Keratinocyte (primary cell): Measurements from ENCODE around the gene CAP2. TPM values are rescaled to one million over a fixed set of nuclear protein-coding genes. Genes with fewer than 3 reads are reported as not detected.

Source experiments
- DNase-seq: peaks from one replicate; pipeline ENCODE4 v3.0.0-alpha.2; 2011; ENCODE audit warnings: low read depth, missing footprints, low spot score
- FAIRE-seq: peaks from 2 replicates; lab custom pipeline; 2011; peaks lifted over from hg19 to GRCh38; lab: Jason Lieb, UNC
- H2AFZ ChIP-seq: 2 replicates; pipeline ENCODE4 v1.6.0; 2012; ENCODE audit warnings: low read length, control low read depth, inconsistent platforms; ENCODE audit not compliant: control insufficient read depth
- H3K27ac ChIP-seq: 2 replicates; pipeline ENCODE4 v1.5.1; 2011; ENCODE audit warnings: low read length; ENCODE audit not compliant: control insufficient read depth, insufficient read depth
- H3K27me3 ChIP-seq: 3 replicates; pipeline ENCODE4 v1.6.0; 2011; ENCODE audit warnings: low read length; ENCODE audit not compliant: control insufficient read depth, insufficient read depth; ENCODE audit errors: extremely low read depth
- H3K36me3 ChIP-seq, 2 experiments: 2 replicates in 1 of 2; 3 replicates in 1 of 2; pipeline ENCODE4 v1.5.1; 2011; ENCODE audit warnings: low read length in 2 of 2, mild to moderate bottlenecking in 1 of 2; ENCODE audit not compliant: control insufficient read depth in 2 of 2, insufficient read depth in 2 of 2; ENCODE audit errors: extremely low read depth in 1 of 2
- H3K4me1 ChIP-seq: 3 replicates; pipeline ENCODE4 v1.5.1; 2011; ENCODE audit warnings: low read length; ENCODE audit not compliant: control insufficient read depth, insufficient read depth; ENCODE audit errors: extremely low read depth
- H3K4me2 ChIP-seq: 3 replicates; pipeline ENCODE4 v1.6.0; 2011; ENCODE audit warnings: low read depth, low read length; ENCODE audit not compliant: control insufficient read depth, insufficient read depth; ENCODE audit errors: extremely low read depth
- H3K4me3 ChIP-seq, 3 experiments: fragments of 200-600 bp in 1 of 3; sonication (generic) in 1 of 3; 2 replicates in 2 of 3; 3 replicates in 1 of 3; pipeline ENCODE4 v1.5.1; 2011 to 2016; ENCODE audit warnings: low read length in 3 of 3, mild to moderate bottlenecking in 3 of 3, control low read depth in 2 of 3, inconsistent platforms in 1 of 3, low read depth in 1 of 3, mixed read lengths in 1 of 3, mixed run types in 1 of 3, moderate library complexity in 1 of 3; ENCODE audit not compliant: control insufficient read depth in 2 of 3, insufficient read depth in 2 of 3; ENCODE audit errors: extremely low read depth in 1 of 3
- H3K79me2 ChIP-seq: 2 replicates; pipeline ENCODE4 v1.6.0; 2012; ENCODE audit warnings: low read length; ENCODE audit not compliant: control insufficient read depth, insufficient read depth
- H3K9ac ChIP-seq: 3 replicates; pipeline ENCODE4 v1.6.0; 2011; ENCODE audit warnings: low read length; ENCODE audit not compliant: control insufficient read depth, insufficient read depth; ENCODE audit errors: extremely low read depth
- H3K9me1 ChIP-seq: 3 replicates; pipeline ENCODE4 v1.6.0; 2011; ENCODE audit warnings: low read length; ENCODE audit not compliant: control insufficient read depth, insufficient read depth; ENCODE audit errors: extremely low read depth
- H3K9me3 ChIP-seq: 2 replicates; pipeline ENCODE4 v1.5.1; 2012; ENCODE audit warnings: low read depth, low read length; ENCODE audit not compliant: control insufficient read depth
- H4K20me1 ChIP-seq: 3 replicates; pipeline ENCODE4 v1.6.0; 2011; ENCODE audit warnings: low read length; ENCODE audit not compliant: control insufficient read depth, insufficient read depth; ENCODE audit errors: extremely low read depth
- CTCF ChIP-seq, 3 experiments: IDR thresholded peaks in 1 of 3; conservative IDR thresholded peaks in 1 of 3; optimal IDR thresholded peaks in 1 of 3; 2 replicates in 2 of 3; 3 replicates in 1 of 3; pipeline versions ENCODE3 to v1.5.1; 2011; ENCODE audit warnings: low read length in 3 of 3, mild to moderate bottlenecking in 3 of 3, moderate library complexity in 2 of 3, control low read depth in 1 of 3, inconsistent platforms in 1 of 3; ENCODE audit not compliant: insufficient read depth in 2 of 3; ENCODE audit errors: extremely low read depth in 1 of 3
- EZH2 ChIP-seq: IDR thresholded peaks from one replicate; pipeline ENCODE4 v1.6.1; 2012; ENCODE audit warnings: inconsistent platforms, mild to moderate bottlenecking, low read length, moderate library complexity
- dilution Hi-C: fragments of 300-500 bp; cut with MboI; formaldehyde crosslinking; loops from one replicate; pipeline ENCODE4 v1.7.0; 2020; ENCODE audit warnings: low sequenced_read_pairs; ENCODE audit not compliant: extremely low pct_ligation_motif_present
- polyA plus RNA-seq, 5 experiments: library from polyadenylated mRNA; depleted of rRNA in 3 of 5; stranded (reverse) in 3 of 5; stranded (forward) in 1 of 5; unstranded in 1 of 5; fragments of >200 nt; gene quantifications; 1 replicate in 1 of 5; 2 replicates in 3 of 5; 3 replicates in 1 of 5; pipeline versions ENCODE4 v1.2.1 to v1.2.3, GENCODE V29; 2011 to 2012; ENCODE audit warnings: missing spikeins in 2 of 5, low read depth in 1 of 5, low replicate concordance in 1 of 5

Gene CAP2
- polyA plus RNA-seq, 1 donor (not counting 4 experiments of a cell fraction or from before 2014, with no cell fraction given) = 12.1 TPM

DNA sequence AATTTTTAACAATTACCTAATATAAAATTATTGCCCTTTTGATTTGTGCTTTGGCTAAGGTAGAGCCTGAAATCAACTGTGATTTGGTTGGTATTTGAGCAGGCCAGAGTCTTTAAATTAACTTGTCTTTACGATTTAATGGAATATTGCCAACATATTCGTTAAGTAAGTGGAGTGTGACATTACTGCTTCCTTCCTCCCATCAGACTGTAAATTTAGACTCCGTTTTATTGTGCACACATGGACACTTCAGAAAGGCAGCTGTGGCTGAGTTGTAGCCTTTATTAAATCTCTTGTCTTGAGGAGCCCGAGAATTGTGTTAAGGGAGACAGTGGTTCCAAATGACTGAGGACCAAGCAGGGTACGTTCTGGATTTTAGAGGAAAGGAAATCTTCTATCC lies 57.4 kb downstream of the CAP2 start:
- no peak for TF ChIP-seq EZH2
- no peak for TF ChIP-seq CTCF (optimal IDR thresholded peaks at IDR 0.05 in 1 of 3, IDR thresholded peaks at IDR 0.05 in 1 of 3, conservative IDR thresholded peaks at IDR 0.05 in 1 of 3; ENCODE audit: extremely low read depth in 1 of 3, insufficient read depth in 2 of 3, low read length in 3 of 3)
- H3K27ac ChIP-seq = no peak overlapping the region
- DNase-seq (no peak), FAIRE-seq (no peak)
- H3K9me3 ChIP-seq = no peaks in the 10 kb centered on the region
- no peak overlapping the region for H3K4me3 ChIP-seq
- H2AFZ ChIP-seq = no peak overlapping the region
- dilution Hi-C loops = no loop called here
- no peaks in the 10 kb centered on the region for H3K4me1 ChIP-seq
- no peak overlapping the region for H3K4me2 ChIP-seq
- no peaks in the 10 kb centered on the region for H3K27me3 ChIP-seq
- no peaks in the 10 kb centered on the region for H3K79me2 ChIP-seq
- no peak overlapping the region for H3K9ac ChIP-seq
- H4K20me1 ChIP-seq = no peaks in the 10 kb centered on the region
- peaks cover 0 to 2% of the 10 kb centered on the region in 2 experiments for H3K36me3 ChIP-seq
- H3K9me1 ChIP-seq = no peaks in the 10 kb centered on the region

- Histone ChIP-seq H3K9me1 (no peaks in the 10 kb centered on the region), H3K27ac (no peak overlapping the region), H2AFZ (no peak overlapping the region), H3K36me3 (peaks cover 0 to 2% of the 10 kb centered on the region in 2 experiments), H3K9ac (no peak overlapping the region), H3K4me1 (no peaks in the 10 kb centered on the region), H3K9me3 (no peaks in the 10 kb centered on the region), H4K20me1 (no peaks in the 10 kb centered on the region), H3K27me3 (no peaks in the 10 kb centered on the region), H3K79me2 (no peaks in the 10 kb centered on the region), H3K4me2 (no peak overlapping the region), H3K4me3 (no peak overlapping the region)
- TF ChIP-seq CTCF (optimal IDR thresholded peaks at IDR 0.05 in 1 of 3, IDR thresholded peaks at IDR 0.05 in 1 of 3, conservative IDR thresholded peaks at IDR 0.05 in 1 of 3; ENCODE audit: extremely low read depth in 1 of 3, insufficient read depth in 2 of 3, low read length in 3 of 3) (no peak), EZH2 (no peak)
- dilution Hi-C loops = no loop called here
- FAIRE-seq (no peak), DNase-seq (no peak)
These were observed 58.7 kb downstream of the CAP2 start for GRCh38 chr6:17452096-17452495.
